T-helper 2 cell treated with Interferon-gamma antibody and Interleukin-4, amounts not matched to agents 5 μg/mL and 100 μg/mL, for 36 hours (primary cell): ENCODE data around the gene RAD51B.

ENCODE experiments used
- DNase-seq: peaks from one replicate; pipeline ENCODE4 v3.0.0; 2021; ENCODE audit warnings: low spot score
- H3K27ac Mint-ChIP-seq: one replicate; pipeline ENCODE4 v1.8.0; 2021; ENCODE audit warnings: mild to moderate bottlenecking, mixed read lengths
- H3K27me3 Mint-ChIP-seq: one replicate; pipeline ENCODE4 v1.8.0; 2021; ENCODE audit warnings: low read depth, mixed read lengths
- H3K36me3 Mint-ChIP-seq: one replicate; pipeline ENCODE4 v1.8.0; 2021; ENCODE audit warnings: low read depth, mixed read lengths
- H3K4me1 Mint-ChIP-seq: one replicate; pipeline ENCODE4 v1.8.0; 2021; ENCODE audit warnings: low read depth, mixed read lengths
- H3K4me3 Mint-ChIP-seq: one replicate; pipeline ENCODE4 v1.8.0; 2022; ENCODE audit warnings: mild to moderate bottlenecking, moderate library complexity, mixed read lengths
- H3K9me3 Mint-ChIP-seq: one replicate; pipeline ENCODE4 v1.8.0; 2021; ENCODE audit warnings: mixed read lengths

The RAD51B gene

GRCh38 chr14:67934862-67935261, 115.3 kb downstream of the RAD51B start:
- Mint-ChIP-seq H3K36me3 (no peaks in the 10 kb centered on the region), H3K27ac (no peak overlapping the region), H3K9me3 (peaks cover 4% of the 10 kb centered on the region), H3K27me3 (no peaks in the 10 kb centered on the region), H3K4me1 (peaks cover 5% of the 10 kb centered on the region), H3K4me3 (no peak overlapping the region)
- no peak for DNase-seq

DNA sequence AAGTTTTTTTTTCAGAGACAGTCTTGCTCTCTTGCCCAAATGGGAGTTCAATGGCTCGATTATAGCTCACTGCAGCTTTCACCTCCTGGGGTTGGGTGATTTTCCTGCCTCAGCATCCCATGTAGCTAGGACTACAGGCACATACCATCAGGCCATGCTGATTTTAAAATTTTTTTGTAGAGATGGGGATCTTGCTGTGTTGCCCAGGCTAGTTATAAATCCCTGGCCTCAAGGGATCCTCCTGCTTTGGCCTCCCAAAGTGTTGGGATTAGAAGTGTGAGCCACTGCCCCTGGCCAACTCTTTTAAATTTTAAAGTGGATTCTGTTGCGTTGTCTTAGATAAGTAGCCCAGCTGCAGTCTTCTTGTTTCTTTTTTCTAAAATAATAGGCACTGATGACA, 115.8 kb downstream of the RAD51B start:
- Mint-ChIP-seq H3K4me3 (no peak overlapping the region), H3K27ac (no peak overlapping the region), H3K27me3 (no peaks in the 10 kb centered on the region), H3K9me3 (peaks cover 2% of the 10 kb centered on the region), H3K4me1 (peaks cover 5% of the 10 kb centered on the region), H3K36me3 (no peaks in the 10 kb centered on the region)
- DNase-seq, result no peak

DNA sequence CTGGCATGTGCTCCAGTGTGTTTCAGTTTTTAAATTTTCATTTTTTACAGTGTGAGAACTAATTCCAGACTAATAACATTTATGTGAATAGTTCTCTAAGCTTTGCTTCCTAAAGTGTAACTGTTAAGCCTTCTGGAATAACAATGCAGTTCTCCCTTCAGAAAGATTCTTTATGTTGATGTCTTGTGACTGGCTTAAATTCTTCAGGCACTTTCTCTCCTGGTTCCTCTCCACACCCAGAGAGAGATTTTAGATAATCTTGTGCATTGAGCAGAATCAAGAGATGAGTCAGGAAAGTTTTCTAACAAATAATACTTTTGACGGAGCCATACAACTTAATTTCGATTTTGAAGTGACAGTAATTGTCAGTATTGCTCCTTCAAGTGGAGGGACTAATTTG, 118.5 kb downstream of the RAD51B start:
- peaks cover 5% of the 10 kb centered on the region for H3K4me1 Mint-ChIP-seq
- DNase-seq, result no peak
- no peak overlapping the region for H3K4me3 Mint-ChIP-seq
- peaks cover 2% of the 10 kb centered on the region for H3K27me3 Mint-ChIP-seq
- H3K9me3 Mint-ChIP-seq, result no peaks in the 10 kb centered on the region
- H3K36me3 Mint-ChIP-seq, result no peaks in the 10 kb centered on the region
- no peak overlapping the region for H3K27ac Mint-ChIP-seq

DNA sequence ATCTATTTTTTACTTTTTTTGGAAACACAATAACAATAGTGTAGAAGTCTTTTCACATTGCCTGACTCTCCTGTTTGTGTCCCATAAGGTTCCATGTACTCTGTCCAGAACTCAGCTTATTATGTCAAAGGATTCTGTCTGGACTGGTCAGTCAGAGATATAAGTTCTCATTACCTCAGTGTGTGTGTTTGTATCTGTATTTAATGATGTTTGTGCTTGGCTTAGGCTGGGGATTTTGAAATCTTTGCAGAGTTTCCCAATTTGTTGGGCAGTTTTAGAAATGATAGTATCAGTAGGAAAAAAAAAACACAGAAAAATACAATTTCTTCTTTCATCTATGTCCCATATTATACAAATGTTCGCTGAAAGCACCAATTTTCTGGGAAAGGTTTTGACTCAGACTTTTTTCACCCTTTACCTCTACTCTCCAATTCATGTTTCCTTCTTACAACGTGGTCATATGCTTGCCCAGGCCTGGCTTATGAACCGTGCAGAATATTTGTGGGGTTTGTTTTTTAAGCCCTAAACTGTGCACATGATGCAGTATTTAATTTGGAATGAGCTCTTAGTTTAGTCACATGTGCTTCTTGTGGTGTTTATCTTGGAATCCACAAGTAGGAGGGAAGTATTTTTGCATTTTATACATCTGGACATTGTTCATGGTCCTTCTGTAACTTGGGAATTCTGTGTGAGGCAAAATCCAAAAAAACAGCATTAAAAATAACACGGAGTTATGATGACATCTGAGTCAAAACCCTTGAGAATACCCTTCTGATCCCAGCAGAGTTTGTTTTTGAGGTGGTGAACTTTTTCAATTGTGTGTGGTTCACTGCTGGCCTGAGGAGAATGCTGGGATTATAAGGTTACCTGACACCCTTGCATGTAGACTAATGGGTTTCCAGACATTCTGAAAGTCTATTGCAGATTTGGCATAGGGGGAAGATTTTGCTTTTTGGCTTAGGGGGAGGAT, 121.2 kb downstream of the RAD51B start:
- Mint-ChIP-seq H3K4me3 (no peak overlapping the region), H3K27ac (no peak overlapping the region), H3K4me1 (no peaks in the 10 kb centered on the region), H3K9me3 (no peaks in the 10 kb centered on the region), H3K36me3 (no peaks in the 10 kb centered on the region), H3K27me3 (peaks cover 2% of the 10 kb centered on the region)
- DNase-seq, result no peak

- Mint-ChIP-seq H3K9me3 (no peaks in the 10 kb centered on the region), H3K4me3 (no peak overlapping the region), H3K4me1 (no peaks in the 10 kb centered on the region), H3K27me3 (peaks cover 2% of the 10 kb centered on the region), H3K27ac (no peak overlapping the region), H3K36me3 (no peaks in the 10 kb centered on the region)
- no peak for DNase-seq
These were observed 122.0 kb downstream of the RAD51B start for GRCh38 chr14:67941456-67942018.

DNA sequence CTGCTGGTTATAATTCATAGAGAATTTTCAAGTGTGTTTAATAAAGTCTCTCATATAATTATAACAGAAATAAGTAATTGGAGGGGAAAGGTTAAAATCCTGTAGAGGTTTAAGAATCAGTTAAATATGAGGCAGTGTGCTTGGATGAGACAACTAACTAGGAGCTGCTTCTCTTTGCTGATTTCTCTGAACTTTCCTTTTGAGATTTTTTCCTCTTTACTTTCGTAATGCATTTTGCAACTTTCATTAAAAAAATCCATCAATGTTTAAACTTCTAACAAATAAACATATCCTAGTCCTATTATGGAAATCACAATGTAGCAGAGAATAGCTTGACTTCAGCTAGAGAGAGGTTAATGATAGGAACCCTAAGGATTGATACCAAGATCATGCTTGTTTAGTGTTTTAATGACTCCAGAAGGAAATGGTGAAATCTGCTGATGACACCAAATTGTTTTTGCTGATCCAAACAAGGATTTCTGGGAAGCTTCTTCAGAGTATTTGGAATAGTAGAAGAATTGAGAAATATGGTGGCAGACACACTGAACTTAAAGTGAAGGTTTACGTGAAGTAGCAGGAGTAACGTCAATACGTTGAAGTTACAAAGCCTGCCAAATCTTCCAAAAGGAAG, 122.6 kb downstream of the RAD51B start:
- no peak overlapping the region for H3K4me3 Mint-ChIP-seq
- H3K36me3 Mint-ChIP-seq, result no peaks in the 10 kb centered on the region
- DNase-seq, result no peak
- H3K27me3 Mint-ChIP-seq, result peaks cover 2% of the 10 kb centered on the region
- H3K27ac Mint-ChIP-seq, result no peak overlapping the region
- H3K4me1 Mint-ChIP-seq, result no peaks in the 10 kb centered on the region
- no peaks in the 10 kb centered on the region for H3K9me3 Mint-ChIP-seq

DNA sequence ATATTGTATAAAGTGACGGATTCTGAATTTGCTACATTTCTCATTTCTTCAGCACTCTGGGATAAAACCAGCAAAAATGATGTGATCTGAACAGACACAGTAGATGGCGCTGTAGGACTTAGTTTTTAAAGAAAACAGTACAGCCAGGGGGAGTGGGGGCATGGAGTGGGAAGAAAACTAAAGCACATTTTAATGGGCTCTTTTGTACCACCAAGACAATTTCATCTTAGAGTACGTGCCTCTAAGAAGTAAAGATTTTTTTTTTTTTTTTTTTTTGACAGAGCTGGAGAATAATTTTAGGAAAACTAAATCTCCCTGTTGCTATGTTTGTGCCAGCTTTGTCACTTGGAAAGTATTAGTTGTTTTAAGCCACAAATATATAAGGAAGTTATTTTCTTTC, 124.4 kb downstream of the RAD51B start:
- peak; percentile 26 for DNase-seq
- Mint-ChIP-seq H3K9me3 (no peaks in the 10 kb centered on the region), H3K4me1 (no peaks in the 10 kb centered on the region), H3K36me3 (no peaks in the 10 kb centered on the region), H3K4me3 (no peak overlapping the region), H3K27me3 (peaks cover 2% of the 10 kb centered on the region), H3K27ac (no peak overlapping the region)

DNA sequence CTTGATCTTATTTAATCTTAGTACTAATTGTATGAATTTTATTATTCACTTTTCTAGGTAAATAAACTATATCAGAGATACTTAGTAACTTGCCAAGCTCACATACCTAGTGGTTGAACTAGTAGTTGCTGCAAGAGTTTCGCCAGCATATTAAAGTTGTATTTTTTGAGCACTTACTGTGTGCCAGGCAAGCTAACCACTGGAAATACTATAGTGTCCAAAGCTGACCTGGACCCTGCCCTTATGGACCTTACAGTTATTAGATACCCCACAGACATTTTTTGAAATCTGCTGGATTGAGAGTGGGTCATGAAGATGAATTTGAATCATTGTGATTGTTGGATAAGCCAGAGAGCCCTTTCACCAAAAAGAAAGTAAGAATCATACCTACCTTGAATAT, 125.0 kb downstream of the RAD51B start:
- Mint-ChIP-seq H3K4me3 (no peak overlapping the region), H3K27ac (no peak overlapping the region), H3K27me3 (peaks cover 2% of the 10 kb centered on the region), H3K4me1 (no peaks in the 10 kb centered on the region), H3K36me3 (no peaks in the 10 kb centered on the region), H3K9me3 (peaks cover 4% of the 10 kb centered on the region)
- no peak for DNase-seq

DNA sequence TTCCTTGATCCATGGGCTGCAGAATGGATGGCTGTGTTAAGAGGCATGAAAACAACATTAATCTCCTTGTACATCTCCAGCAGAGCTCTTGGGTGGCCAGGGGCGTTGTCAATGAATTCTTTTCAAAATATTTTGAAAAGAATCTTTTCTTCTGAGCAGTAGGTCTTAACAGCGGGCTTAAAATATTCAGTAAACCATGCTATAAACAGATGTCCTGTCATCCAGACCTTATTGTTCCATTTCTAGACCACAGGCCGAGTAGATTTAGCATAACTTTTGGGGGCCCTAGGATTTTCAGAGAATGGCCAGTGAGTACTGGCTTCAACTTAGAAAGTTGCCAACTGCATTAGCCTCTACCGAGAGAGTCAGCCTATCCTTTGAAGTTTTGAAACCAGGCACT, 130.2 kb downstream of the RAD51B start:
- Mint-ChIP-seq H3K27ac (no peak overlapping the region), H3K27me3 (no peaks in the 10 kb centered on the region), H3K4me3 (no peak overlapping the region), H3K4me1 (no peaks in the 10 kb centered on the region), H3K9me3 (peaks cover 5% of the 10 kb centered on the region), H3K36me3 (no peaks in the 10 kb centered on the region)
- DNase-seq, result no peak

GRCh38 chr14:67950386-67950785, 130.8 kb downstream of the RAD51B start:
- Mint-ChIP-seq H3K9me3 (peaks cover 5% of the 10 kb centered on the region), H3K4me3 (no peak overlapping the region), H3K27ac (no peak overlapping the region), H3K4me1 (no peaks in the 10 kb centered on the region), H3K36me3 (no peaks in the 10 kb centered on the region), H3K27me3 (no peaks in the 10 kb centered on the region)
- no peak for DNase-seq

DNA sequence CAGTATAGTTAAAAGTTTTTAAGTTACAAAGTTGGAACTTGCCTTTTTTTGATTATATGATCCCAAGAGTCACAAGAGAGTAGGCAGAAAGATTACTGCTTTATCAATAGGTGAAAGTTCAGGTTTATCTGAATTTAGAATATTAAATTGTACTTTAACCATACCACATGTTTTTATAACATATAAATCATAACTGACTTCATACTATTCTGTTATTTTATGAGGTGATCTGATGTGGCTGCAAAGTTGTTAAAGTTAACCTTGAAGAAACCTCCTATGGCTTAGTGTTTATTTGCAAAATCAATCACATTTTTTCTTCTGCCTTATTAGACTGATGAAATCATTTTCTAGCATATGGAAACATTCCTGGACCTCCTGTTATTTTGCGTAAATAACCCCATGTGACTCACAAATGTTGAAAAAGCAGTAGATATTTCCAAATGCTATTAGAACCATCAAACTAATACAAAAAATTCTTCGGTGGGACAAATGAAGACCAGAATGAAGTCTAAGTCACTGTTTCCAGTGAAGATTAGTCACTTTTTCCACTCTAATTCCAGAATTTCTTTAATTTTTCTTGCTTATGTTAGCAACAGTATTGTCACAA, 132.1 kb downstream of the RAD51B start:
- Mint-ChIP-seq H3K36me3 (no peaks in the 10 kb centered on the region), H3K9me3 (peaks cover 5% of the 10 kb centered on the region), H3K27me3 (no peaks in the 10 kb centered on the region)

DNA sequence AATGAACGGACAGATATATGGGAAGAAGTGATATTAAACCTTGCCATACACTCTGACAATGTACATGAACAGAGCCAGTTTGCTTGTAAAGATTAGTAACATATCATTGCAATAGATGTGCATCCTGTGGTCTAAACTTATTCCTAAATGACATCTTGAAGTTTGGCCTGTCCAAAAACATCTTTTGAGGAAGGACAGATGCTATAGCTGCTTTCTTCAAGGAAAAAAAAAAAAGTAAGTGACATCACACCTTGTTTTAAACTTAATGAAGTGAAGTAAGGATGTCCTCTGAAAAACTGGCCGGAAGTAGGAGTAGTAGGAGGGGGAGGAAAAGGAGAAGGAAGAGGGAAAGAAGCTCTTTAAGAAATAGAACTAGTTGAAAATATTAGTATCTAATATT, 132.8 kb downstream of the RAD51B start:
- DNase-seq, result no peak
- peaks cover 5% of the 10 kb centered on the region for H3K9me3 Mint-ChIP-seq
- H3K36me3 Mint-ChIP-seq, result no peaks in the 10 kb centered on the region
- no peak overlapping the region for H3K4me3 Mint-ChIP-seq
- no peak overlapping the region for H3K27ac Mint-ChIP-seq
- no peaks in the 10 kb centered on the region for H3K4me1 Mint-ChIP-seq
- H3K27me3 Mint-ChIP-seq, result no peaks in the 10 kb centered on the region

More for the DNA sequence above, 132.1 kb downstream of the RAD51B start:
- no peak for DNase-seq
- H3K4me3 Mint-ChIP-seq, result no peak overlapping the region
- H3K4me1 Mint-ChIP-seq, result no peaks in the 10 kb centered on the region
- no peak overlapping the region for H3K27ac Mint-ChIP-seq

DNA sequence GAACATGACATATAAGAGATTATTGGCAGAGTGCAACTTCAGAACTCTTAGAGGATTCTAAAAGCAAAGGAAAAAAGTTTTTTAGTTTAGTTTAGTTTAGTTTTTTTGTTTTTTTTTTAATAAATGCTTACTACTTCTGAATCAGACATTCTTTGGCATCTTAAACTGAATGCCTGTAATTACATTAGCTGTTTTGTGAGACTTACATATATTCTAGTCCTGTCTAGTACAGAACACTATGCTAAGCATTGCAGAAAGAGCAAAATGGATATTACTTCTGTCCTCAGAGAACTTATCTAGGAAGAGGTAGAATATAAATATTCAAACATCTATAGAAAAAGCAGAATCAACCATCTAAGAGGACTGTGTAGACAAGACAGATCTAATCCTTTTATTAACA, 133.2 kb downstream of the RAD51B start:
- no peak overlapping the region for H3K4me3 Mint-ChIP-seq
- no peaks in the 10 kb centered on the region for H3K4me1 Mint-ChIP-seq
- DNase-seq, result no peak
- H3K9me3 Mint-ChIP-seq, result peaks cover 5% of the 10 kb centered on the region
- H3K27ac Mint-ChIP-seq, result no peak overlapping the region
- no peaks in the 10 kb centered on the region for H3K36me3 Mint-ChIP-seq
- H3K27me3 Mint-ChIP-seq, result no peaks in the 10 kb centered on the region

GRCh38 chr14:67955261-67955660, 135.7 kb downstream of the RAD51B start:
- Mint-ChIP-seq H3K27me3 (no peaks in the 10 kb centered on the region), H3K27ac (no peak overlapping the region), H3K36me3 (no peaks in the 10 kb centered on the region), H3K4me1 (no peaks in the 10 kb centered on the region), H3K4me3 (no peak overlapping the region), H3K9me3 (no peaks in the 10 kb centered on the region)
- no peak for DNase-seq
